HEK293T (cell line): ENCODE data around the gene PRSS2.

Source experiments
- CTCF ChIA-PET: fragments of 350-600 bp; formaldehyde crosslinking; extraction: SDS; loops from one replicate; lab custom pipeline; 2021; ENCODE audit warnings: antibody characterized with exemption, inconsistent platforms; lab: Yijun Ruan, JAX
- POLR2A ChIA-PET: fragments of 350-600 bp; formaldehyde crosslinking; extraction: SDS; loops from one replicate; lab custom pipeline; 2020; ENCODE audit warnings: antibody characterized with exemption, inconsistent platforms; lab: Yijun Ruan, JAX
- DNase-seq: peaks from one replicate; pipeline ENCODE4 v3.0.0; 2012; ENCODE audit warnings: mixed read lengths; ENCODE audit errors: extremely low spot score
- ARNT ChIP-seq: fragments of 450-650 bp; IDR thresholded peaks from 2 replicates; pipeline ENCODE4 v1.6.1; 2017; ENCODE audit warnings: mild to moderate bottlenecking
- BHLHE40 ChIP-seq: fragments of 450-650 bp; IDR thresholded peaks from 2 replicates; pipeline ENCODE4 v1.6.1; 2016; ENCODE audit warnings: mild to moderate bottlenecking, moderate library complexity, borderline replicate concordance
- CTBP1 ChIP-seq: fragments of 450-650 bp; IDR thresholded peaks from 2 replicates; pipeline ENCODE4 v1.6.1; 2016; ENCODE audit warnings: borderline replicate concordance
- ELF4 ChIP-seq: fragments of 450-650 bp; IDR thresholded peaks from 2 replicates; pipeline ENCODE4 v1.6.1; 2017; ENCODE audit warnings: antibody characterized with exemption
- FOXA1 ChIP-seq: fragments of 450-650 bp; IDR thresholded peaks from 2 replicates; pipeline ENCODE4 v1.6.1; 2016; ENCODE audit warnings: mild to moderate bottlenecking
- FOXK2 ChIP-seq: fragments of 450-650 bp; IDR thresholded peaks from 2 replicates; pipeline ENCODE4 v1.6.1; 2016; ENCODE audit warnings: mild to moderate bottlenecking
- FOXM1 ChIP-seq: fragments of 450-650 bp; IDR thresholded peaks from 2 replicates; pipeline ENCODE4 v1.6.1; 2017; ENCODE audit warnings: mild to moderate bottlenecking, borderline replicate concordance
- HDGF ChIP-seq: fragments of 450-650 bp; IDR thresholded peaks from 2 replicates; pipeline ENCODE4 v1.6.1; 2017; ENCODE audit warnings: antibody characterized with exemption, borderline replicate concordance
- L3MBTL2 ChIP-seq: fragments of 450-650 bp; conservative IDR thresholded peaks from 2 replicates; pipeline ENCODE4 v1.6.1; 2016; ENCODE audit warnings: mild to moderate bottlenecking
- LEF1 ChIP-seq: fragments of 450-650 bp; IDR thresholded peaks from 2 replicates; pipeline ENCODE4 v1.6.1; 2017; ENCODE audit warnings: mild to moderate bottlenecking, borderline replicate concordance
- NFRKB ChIP-seq: fragments of 450-650 bp; IDR thresholded peaks from 2 replicates; pipeline ENCODE4 v1.6.1; 2016; ENCODE audit warnings: mild to moderate bottlenecking, moderate library complexity
- SP1 ChIP-seq: fragments of 450-650 bp; IDR thresholded peaks from 2 replicates; pipeline ENCODE4 v1.6.1; 2017
- SUZ12 ChIP-seq: fragments of 450-650 bp; IDR thresholded peaks from 2 replicates; pipeline ENCODE4 v1.6.1; 2016; ENCODE audit warnings: mild to moderate bottlenecking
- TARDBP ChIP-seq: fragments of 450-650 bp; IDR thresholded peaks from 2 replicates; pipeline ENCODE4 v1.6.1; 2016
- ZNF384 ChIP-seq: fragments of 450-650 bp; IDR thresholded peaks from 2 replicates; pipeline ENCODE4 v1.6.1; 2016
- TF ChIP-seq, protein P1 (sequence below): fragments of 450-650 bp; IDR thresholded peaks from 2 replicates; pipeline ENCODE4 v1.6.1; 2016

Gene PRSS2

DNA sequence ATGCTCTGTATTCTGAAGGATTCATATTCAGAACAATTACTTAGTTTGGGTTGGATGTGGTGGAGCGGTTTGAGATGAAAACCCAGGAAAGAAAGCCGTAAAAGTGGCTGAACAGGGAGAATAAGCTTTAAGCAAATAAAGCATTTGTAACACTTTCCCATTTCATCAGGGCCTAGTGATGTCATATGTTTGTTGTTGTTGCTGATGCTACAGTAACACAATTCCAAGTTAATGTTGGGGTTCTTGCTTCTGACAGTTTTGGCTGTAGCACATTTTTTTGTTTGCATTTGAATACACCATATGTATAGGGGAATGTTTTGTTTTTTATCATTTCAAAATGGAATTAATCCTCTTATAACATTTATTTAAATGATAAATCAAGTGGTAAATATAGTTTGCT lies 43.7 kb downstream of the PRSS2 start:
- DNase-seq: no peak
- ChIA-PET POLR2A (no interaction called here), CTCF (interaction anchor here (1.7 to 2.3 kb wide), 2 partner anchors 31 to 280 kb away, joined by 4 to 6 read pairs; no protein-coding TSS in a partner anchor)
- TF ChIP-seq LEF1 (no peak), L3MBTL2 (no peak), TARDBP (no peak), SP1 (no peak), SUZ12 (no peak), NFRKB (no peak), CTBP1 (no peak), ZNF384 (no peak), FOXK2 (no peak), BHLHE40 (no peak)
- TF ChIP-seq, protein P1, sequence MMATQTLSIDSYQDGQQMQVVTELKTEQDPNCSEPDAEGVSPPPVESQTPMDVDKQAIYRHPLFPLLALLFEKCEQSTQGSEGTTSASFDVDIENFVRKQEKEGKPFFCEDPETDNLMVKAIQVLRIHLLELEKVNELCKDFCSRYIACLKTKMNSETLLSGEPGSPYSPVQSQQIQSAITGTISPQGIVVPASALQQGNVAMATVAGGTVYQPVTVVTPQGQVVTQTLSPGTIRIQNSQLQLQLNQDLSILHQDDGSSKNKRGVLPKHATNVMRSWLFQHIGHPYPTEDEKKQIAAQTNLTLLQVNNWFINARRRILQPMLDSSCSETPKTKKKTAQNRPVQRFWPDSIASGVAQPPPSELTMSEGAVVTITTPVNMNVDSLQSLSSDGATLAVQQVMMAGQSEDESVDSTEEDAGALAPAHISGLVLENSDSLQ: no peak

DNA sequence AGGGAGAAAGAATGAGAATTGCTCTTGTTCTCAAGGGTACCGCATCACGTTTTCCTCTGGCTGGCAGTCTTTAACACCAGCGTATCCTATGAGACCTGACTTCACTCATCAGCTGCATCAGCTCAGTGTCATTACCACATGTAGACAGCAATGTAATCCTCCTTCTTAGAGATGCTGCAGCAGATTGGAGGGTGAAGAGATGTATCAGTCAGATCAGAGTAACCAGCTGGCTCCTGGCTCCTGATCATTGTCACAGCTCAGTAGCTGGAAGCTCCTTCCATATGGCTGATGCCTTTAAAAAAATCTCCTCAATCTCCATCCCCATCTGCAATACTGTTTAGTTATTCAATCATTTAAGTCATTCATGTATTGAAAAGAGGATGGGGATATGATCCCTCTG lies 44.4 kb downstream of the PRSS2 start:
- DNase-seq: no peak
- POLR2A ChIA-PET: no interaction called here
- CTCF ChIA-PET: interaction anchor here (2.3 kb wide), 1 partner anchor 32 kb away, joined by 6 read pairs; no protein-coding TSS in a partner anchor
- TF ChIP-seq FOXK2 (no peak), TARDBP (no peak), FOXM1 (no peak), L3MBTL2 (no peak)

- TF ChIP-seq SUZ12: no peak
- no peak for TF ChIP-seq ARNT
- TF ChIP-seq FOXK2: no peak
- TF ChIP-seq ELF4: no peak
- no peak for TF ChIP-seq BHLHE40
- TF ChIP-seq FOXM1: no peak
- no peak for TF ChIP-seq HDGF
- TF ChIP-seq L3MBTL2: no peak
- TF ChIP-seq LEF1: no peak
- TF ChIP-seq NFRKB: no peak
- no peak for TF ChIP-seq CTBP1
- no peak for DNase-seq
- POLR2A ChIA-PET: no interaction called here
- CTCF ChIA-PET: interaction anchor here (1.4 kb wide), 1 partner anchor 55 kb away, joined by 3 read pairs; no protein-coding TSS in a partner anchor
Observed at GRCh38 chr7:142817506-142817905, 46.7 kb downstream of the PRSS2 start.

- ChIA-PET CTCF (no interaction called here), POLR2A (no interaction called here)
- DNase-seq: no peak
- no peak for TF ChIP-seq BHLHE40
- TF ChIP-seq NFRKB: no peak
- TF ChIP-seq SUZ12: no peak
- no peak for TF ChIP-seq HDGF
- TF ChIP-seq TARDBP: no peak
- TF ChIP-seq SP1: no peak
- no peak for TF ChIP-seq FOXA1
- TF ChIP-seq L3MBTL2: no peak
- TF ChIP-seq CTBP1: no peak
- TF ChIP-seq LEF1: no peak
- TF ChIP-seq ARNT: no peak
- TF ChIP-seq ELF4: no peak
- no peak for TF ChIP-seq ZNF384
- TF ChIP-seq, protein P1: no peak
- no peak for TF ChIP-seq FOXK2
- TF ChIP-seq FOXM1: no peak
Observed at GRCh38 chr7:142819530-142819929, 48.8 kb downstream of the PRSS2 start.

GRCh38 chr7:142822714-142823113 lies 51.9 kb downstream of the PRSS2 start:
- TF ChIP-seq ARNT: no peak
- ChIA-PET CTCF (no interaction called here), POLR2A (no interaction called here)
- no peak for DNase-seq
